Measurements from ENCODE around the gene GYG1. TPM values are rescaled to one million over a fixed set of nuclear protein-coding genes. Genes with fewer than 3 reads are reported as not detected.

The GYG1 gene
- total RNA-seq, 4 donors from 2014 or later = 6.7 to 12.3 (median 7.5) TPM

GRCh38 chr3:148992027-148992634, 791 bp downstream of the GYG1 start:
- intact Hi-C loops (cut with DNase I; ENCODE audit: low total_unique reads) = no loop called here

GRCh38 chr3:148992635-148993255, 1.4 kb downstream of the GYG1 start:
- no peak for DNase-seq (ENCODE audit: low spot score in 2 of 2)
- intact Hi-C loops (cut with DNase I; ENCODE audit: low total_unique reads) = no loop called here
- 89 to 90% methylated on average over 10 of the region's 10 CpGs for WGBS, 2 donors
- no peak for TF ChIP-seq POLR2A (IDR thresholded peaks at IDR 0.05)
- TF ChIP-seq CTCF (IDR thresholded peaks at IDR 0.05) = no peak
- no peak overlapping the region for H3K4me3 ChIP-seq (ENCODE audit: low read depth, poor library complexity, severe bottlenecking)

More at GRCh38 chr3:148992027-148992634, 791 bp downstream of the GYG1 start:
- peak overlapping the region; percentile 78 for H3K4me3 ChIP-seq (ENCODE audit: low read depth, poor library complexity, severe bottlenecking)
- DNase-seq (ENCODE audit: low spot score in 2 of 2) = peak in 1 of 2 donors; percentile 88
- no peak for TF ChIP-seq POLR2A (IDR thresholded peaks at IDR 0.05)
- TF ChIP-seq CTCF (IDR thresholded peaks at IDR 0.05) = no peak
- whole genome bisulfite sequencing, 2 donors = 3 to 20% methylated on average over 5 to 32 of the region's 34 CpGs

GRCh38 chr3:148997623-148998022, 6.3 kb downstream of the GYG1 start:
- DNase-seq (ENCODE audit: low spot score in 2 of 2) = no peak
- WGBS, 2 donors = 96 to 100% methylated on average over 1 of the region's 1 CpG
- no peak overlapping the region for H3K4me3 ChIP-seq (ENCODE audit: low read depth, poor library complexity, severe bottlenecking)
- TF ChIP-seq CTCF (IDR thresholded peaks at IDR 0.05) (no peak), POLR2A (IDR thresholded peaks at IDR 0.05) (no peak)
- intact Hi-C loops (cut with DNase I; ENCODE audit: low total_unique reads) = no loop called here

GRCh38 chr3:148998297-148998696, 7.0 kb downstream of the GYG1 start:
- no peak overlapping the region for H3K4me3 ChIP-seq (ENCODE audit: low read depth, poor library complexity, severe bottlenecking)
- DNase-seq (ENCODE audit: low spot score in 2 of 2) = no peak
- WGBS, 2 donors = 85 to 86% methylated on average over 5 of the region's 5 CpGs
- intact Hi-C loops (cut with DNase I; ENCODE audit: low total_unique reads) = no loop called here
- TF ChIP-seq POLR2A (IDR thresholded peaks at IDR 0.05) = no peak
- TF ChIP-seq CTCF (IDR thresholded peaks at IDR 0.05) = no peak

GRCh38 chr3:148998715-148999423, 7.5 kb downstream of the GYG1 start:
- no peak overlapping the region for H3K4me3 ChIP-seq (ENCODE audit: low read depth, poor library complexity, severe bottlenecking)
- no peak for DNase-seq (ENCODE audit: low spot score in 2 of 2)
- TF ChIP-seq POLR2A (IDR thresholded peaks at IDR 0.05) = no peak
- no peak for TF ChIP-seq CTCF (IDR thresholded peaks at IDR 0.05)
- 28 to 37% methylated on average over 7 of the region's 7 CpGs for WGBS, 2 donors
- intact Hi-C loops (cut with DNase I; ENCODE audit: low total_unique reads) = no loop called here

Data from lower leg skin (tissue), 4 donors.